ENCODE data around the gene RNASEH1. TPM values are rescaled to one million over a fixed set of nuclear protein-coding genes. Genes with fewer than 3 reads are reported as not detected.

RNASEH1 gene
- total and polyA plus RNA-seq, 2 of the 13 experiments (the other 11 are each of a cell fraction or from before 2014, with no cell fraction given): 14.5 to 57.4 TPM

- TF ChIP-seq, protein P1, sequence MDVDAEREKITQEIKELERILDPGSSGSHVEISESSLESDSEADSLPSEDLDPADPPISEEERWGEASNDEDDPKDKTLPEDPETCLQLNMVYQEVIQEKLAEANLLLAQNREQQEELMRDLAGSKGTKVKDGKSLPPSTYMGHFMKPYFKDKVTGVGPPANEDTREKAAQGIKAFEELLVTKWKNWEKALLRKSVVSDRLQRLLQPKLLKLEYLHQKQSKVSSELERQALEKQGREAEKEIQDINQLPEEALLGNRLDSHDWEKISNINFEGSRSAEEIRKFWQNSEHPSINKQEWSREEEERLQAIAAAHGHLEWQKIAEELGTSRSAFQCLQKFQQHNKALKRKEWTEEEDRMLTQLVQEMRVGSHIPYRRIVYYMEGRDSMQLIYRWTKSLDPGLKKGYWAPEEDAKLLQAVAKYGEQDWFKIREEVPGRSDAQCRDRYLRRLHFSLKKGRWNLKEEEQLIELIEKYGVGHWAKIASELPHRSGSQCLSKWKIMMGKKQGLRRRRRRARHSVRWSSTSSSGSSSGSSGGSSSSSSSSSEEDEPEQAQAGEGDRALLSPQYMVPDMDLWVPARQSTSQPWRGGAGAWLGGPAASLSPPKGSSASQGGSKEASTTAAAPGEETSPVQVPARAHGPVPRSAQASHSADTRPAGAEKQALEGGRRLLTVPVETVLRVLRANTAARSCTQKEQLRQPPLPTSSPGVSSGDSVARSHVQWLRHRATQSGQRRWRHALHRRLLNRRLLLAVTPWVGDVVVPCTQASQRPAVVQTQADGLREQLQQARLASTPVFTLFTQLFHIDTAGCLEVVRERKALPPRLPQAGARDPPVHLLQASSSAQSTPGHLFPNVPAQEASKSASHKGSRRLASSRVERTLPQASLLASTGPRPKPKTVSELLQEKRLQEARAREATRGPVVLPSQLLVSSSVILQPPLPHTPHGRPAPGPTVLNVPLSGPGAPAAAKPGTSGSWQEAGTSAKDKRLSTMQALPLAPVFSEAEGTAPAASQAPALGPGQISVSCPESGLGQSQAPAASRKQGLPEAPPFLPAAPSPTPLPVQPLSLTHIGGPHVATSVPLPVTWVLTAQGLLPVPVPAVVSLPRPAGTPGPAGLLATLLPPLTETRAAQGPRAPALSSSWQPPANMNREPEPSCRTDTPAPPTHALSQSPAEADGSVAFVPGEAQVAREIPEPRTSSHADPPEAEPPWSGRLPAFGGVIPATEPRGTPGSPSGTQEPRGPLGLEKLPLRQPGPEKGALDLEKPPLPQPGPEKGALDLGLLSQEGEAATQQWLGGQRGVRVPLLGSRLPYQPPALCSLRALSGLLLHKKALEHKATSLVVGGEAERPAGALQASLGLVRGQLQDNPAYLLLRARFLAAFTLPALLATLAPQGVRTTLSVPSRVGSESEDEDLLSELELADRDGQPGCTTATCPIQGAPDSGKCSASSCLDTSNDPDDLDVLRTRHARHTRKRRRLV (CRISPR knock-in tag; IDR thresholded peaks at IDR 0.05): peak; percentile 64
- TF ChIP-seq, protein P2, sequence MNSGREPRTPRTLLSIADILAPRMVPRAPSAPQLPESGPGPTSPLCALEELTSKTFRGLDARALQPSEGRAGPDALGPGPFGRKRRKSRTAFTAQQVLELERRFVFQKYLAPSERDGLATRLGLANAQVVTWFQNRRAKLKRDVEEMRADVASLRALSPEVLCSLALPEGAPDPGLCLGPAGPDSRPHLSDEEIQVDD (CRISPR knock-in tag; IDR thresholded peaks at IDR 0.05; ENCODE audit: borderline replicate concordance): peak; percentile 32; the same call in 1 of the 2 replicates
- TF ChIP-seq ZNF501 (CRISPR knock-in tag; IDR thresholded peaks at IDR 0.05) (peak; percentile 98), EED (CRISPR knock-in tag; IDR thresholded peaks at IDR 0.05) (peak; percentile 65; the same call in 1 of the 2 replicates), ZC3H4 (CRISPR knock-in tag; IDR thresholded peaks at IDR 0.05; ENCODE audit: borderline replicate concordance) (no peak), JDP2 (CRISPR knock-in tag; IDR thresholded peaks at IDR 0.05; ENCODE audit: borderline replicate concordance) (peak; percentile 92), ONECUT2 (CRISPR knock-in tag; IDR thresholded peaks at IDR 0.05) (peak; percentile 51; the same call in 1 of the 2 replicates), SMAD9 (CRISPR knock-in tag; IDR thresholded peaks at IDR 0.05) (peak; percentile 34; the same call in 1 of the 2 replicates), ZNF430 (CRISPR knock-in tag; IDR thresholded peaks at IDR 0.05) (peak; percentile 98), POGZ (CRISPR knock-in tag; IDR thresholded peaks at IDR 0.05) (peak; percentile 90), TCF12 (IDR thresholded peaks at IDR 0.05) (no peak), TCF12 (CRISPR knock-in tag; IDR thresholded peaks at IDR 0.05) (peak; percentile 23), SIX1 (CRISPR knock-in tag; IDR thresholded peaks at IDR 0.05; ENCODE audit: borderline replicate concordance) (peak; percentile 25), ZNF629 (CRISPR knock-in tag; conservative IDR thresholded peaks at IDR 0.05) (0 out of 2 replicates have a peak, but pooled peaks have one; percentile 32), SMARCE1 (IDR thresholded peaks at IDR 0.05; ENCODE audit: borderline replicate concordance) (no peak), PPARG (CRISPR knock-in tag; conservative IDR thresholded peaks at IDR 0.05) (peak; percentile 54; the same call in 1 of the 2 replicates), MAF1 (CRISPR knock-in tag; IDR thresholded peaks at IDR 0.05; ENCODE audit: borderline replicate concordance) (peak; percentile 65), MAFG (CRISPR knock-in tag; IDR thresholded peaks at IDR 0.05) (peak; percentile 47; the same call in 1 of the 2 replicates), U2AF1 (optimal IDR thresholded peaks at IDR 0.05; ENCODE audit: low read depth, low read length) (no peak), ZNF678 (CRISPR knock-in tag; IDR thresholded peaks at IDR 0.05) (peak; percentile 95), ZNF674 (CRISPR knock-in tag; IDR thresholded peaks at IDR 0.05; ENCODE audit: low read depth) (peak; percentile 58; the same call in 1 of the 2 replicates), ZNF337 (CRISPR knock-in tag; IDR thresholded peaks at IDR 0.05; ENCODE audit: borderline replicate concordance, low read depth) (peak; percentile 97), HOXA5 (CRISPR knock-in tag; IDR thresholded peaks at IDR 0.05) (peak; percentile 94), PAWR (CRISPR knock-in tag; IDR thresholded peaks at IDR 0.05; ENCODE audit: borderline replicate concordance) (peak; percentile 96; the same call in 1 of the 2 replicates), MEIS2 (CRISPR knock-in tag; IDR thresholded peaks at IDR 0.05) (peak; percentile 55), FOXA1 (IDR thresholded peaks at IDR 0.05) (no peak), FOXA1 (CRISPR knock-in tag; IDR thresholded peaks at IDR 0.05) (peak; percentile 65)
These were observed at the start of gene RNASEH1 (continued) for GRCh38 chr2:3558205-3559014.

Data from HepG2 (cell line).